ENCODE data around the gene MAP7D1. TPM values are rescaled to one million over a fixed set of nuclear protein-coding genes. Genes with fewer than 3 reads are reported as not detected.
"Not testable (repeated sequence)": the region's sequence is repeated elsewhere in the genome, so short reads cannot be mapped to it uniquely, and the experiment has no call there.

The MAP7D1 gene
- total and polyA plus RNA-seq, 2 donors (not counting 1 experiment from before 2014, with no cell fraction given), result 70.6 to 78.4 TPM

- no peak overlapping the region for H3K27ac ChIP-seq (ENCODE audit: insufficient read depth, low read length)
- no peaks in the 10 kb centered on the region for H3K79me2 ChIP-seq (ENCODE audit: control insufficient read depth, insufficient read depth, low read length)
Measured at GRCh38 chr1:36211841-36212240, 55.9 kb downstream of the MAP7D1 start.

GRCh38 chr1:36212782-36213181 is 56.8 kb downstream of the MAP7D1 start:
- H3K4me2 ChIP-seq (ENCODE audit: extremely low read depth, insufficient read depth, low read length), result no peak overlapping the region
- no peak overlapping the region for H3K27ac ChIP-seq (ENCODE audit: insufficient read depth, low read length)
- no peak overlapping the region for H2AFZ ChIP-seq (ENCODE audit: low read length)
- DNase-seq (ENCODE audit: low read depth in 2 of 2), result no peak
- no peak overlapping the region for H3K4me3 ChIP-seq (replicated peaks in 1 of 4; ENCODE audit: control extremely low read depth in 1 of 4, insufficient read depth in 1 of 4, low read depth in 3 of 4, low read length in 4 of 4)
- no peaks in the 10 kb centered on the region for H3K79me2 ChIP-seq (ENCODE audit: control insufficient read depth, insufficient read depth, low read length)
- no peaks in the 10 kb centered on the region for H3K27me3 ChIP-seq (ENCODE audit: control insufficient read depth, insufficient read depth, low read length)
- TF ChIP-seq EZH2 (IDR thresholded peaks at IDR 0.05; ENCODE audit: low read length, missing control alignments), result no peak
- TF ChIP-seq CTCF (conservative IDR thresholded peaks at IDR 0.05 in 1 of 2, IDR thresholded peaks at IDR 0.05 in 1 of 2; ENCODE audit: low read depth in 1 of 2, low read length in 2 of 2), result no peak
- no peaks in the 10 kb centered on the region for H3K4me1 ChIP-seq (ENCODE audit: control insufficient read depth, extremely low read depth, insufficient read depth, low read length)
- no peak overlapping the region for H3K9ac ChIP-seq (ENCODE audit: insufficient read depth, low read length)
- no peaks in the 10 kb centered on the region for H3K36me3 ChIP-seq (ENCODE audit: control insufficient read depth, insufficient read depth, low read length)
- no peaks in the 10 kb centered on the region for H3K9me3 ChIP-seq (ENCODE audit: control insufficient read depth, insufficient read depth, low read depth, low read length)
- H4K20me1 ChIP-seq (ENCODE audit: control insufficient read depth, extremely low read depth, insufficient read depth, low read length), result no peaks in the 10 kb centered on the region

More at GRCh38 chr1:36211841-36212240, 55.9 kb downstream of the MAP7D1 start:
- H3K27me3 ChIP-seq (ENCODE audit: control insufficient read depth, insufficient read depth, low read length), result no peaks in the 10 kb centered on the region
- no peaks in the 10 kb centered on the region for H3K4me1 ChIP-seq (ENCODE audit: control insufficient read depth, extremely low read depth, insufficient read depth, low read length)
- H3K4me3 ChIP-seq (replicated peaks in 1 of 4; ENCODE audit: control extremely low read depth in 1 of 4, insufficient read depth in 1 of 4, low read depth in 3 of 4, low read length in 4 of 4), result no peak overlapping the region
- H3K36me3 ChIP-seq (ENCODE audit: control insufficient read depth, insufficient read depth, low read length), result no peaks in the 10 kb centered on the region
- H3K4me2 ChIP-seq (ENCODE audit: extremely low read depth, insufficient read depth, low read length), result no peak overlapping the region
- TF ChIP-seq EZH2 (IDR thresholded peaks at IDR 0.05; ENCODE audit: low read length, missing control alignments) (no peak), CTCF (conservative IDR thresholded peaks at IDR 0.05 in 1 of 2, IDR thresholded peaks at IDR 0.05 in 1 of 2; ENCODE audit: low read depth in 1 of 2, low read length in 2 of 2) (no peak)
- no peak overlapping the region for H2AFZ ChIP-seq (ENCODE audit: low read length)
- DNase-seq (ENCODE audit: low read depth in 2 of 2), result no peak
- H4K20me1 ChIP-seq (ENCODE audit: control insufficient read depth, extremely low read depth, insufficient read depth, low read length), result no peaks in the 10 kb centered on the region
- no peaks in the 10 kb centered on the region for H3K9me3 ChIP-seq (ENCODE audit: control insufficient read depth, insufficient read depth, low read depth, low read length)
- H3K9ac ChIP-seq (ENCODE audit: insufficient read depth, low read length), result no peak overlapping the region

GRCh38 chr1:36217670-36218069 is 61.7 kb downstream of the MAP7D1 start:
- peak; percentile 36 to 60 for TF ChIP-seq CTCF (conservative IDR thresholded peaks at IDR 0.05 in 1 of 2, IDR thresholded peaks at IDR 0.05 in 1 of 2; ENCODE audit: low read depth in 1 of 2, low read length in 2 of 2)
- TF ChIP-seq EZH2 (IDR thresholded peaks at IDR 0.05; ENCODE audit: low read length, missing control alignments), result no peak
- Histone ChIP-seq H3K27ac (ENCODE audit: insufficient read depth, low read length) (no peak overlapping the region), H3K4me1 (ENCODE audit: control insufficient read depth, extremely low read depth, insufficient read depth, low read length) (no peaks in the 10 kb centered on the region), H3K9ac (ENCODE audit: insufficient read depth, low read length) (no peak overlapping the region), H3K27me3 (ENCODE audit: control insufficient read depth, insufficient read depth, low read length) (no peaks in the 10 kb centered on the region), H4K20me1 (ENCODE audit: control insufficient read depth, extremely low read depth, insufficient read depth, low read length) (no peaks in the 10 kb centered on the region), H2AFZ (ENCODE audit: low read length) (no peak overlapping the region), H3K4me3 (replicated peaks in 1 of 4; ENCODE audit: control extremely low read depth in 1 of 4, insufficient read depth in 1 of 4, low read depth in 3 of 4, low read length in 4 of 4) (no peak overlapping the region), H3K79me2 (ENCODE audit: control insufficient read depth, insufficient read depth, low read length) (no peaks in the 10 kb centered on the region), H3K36me3 (ENCODE audit: control insufficient read depth, insufficient read depth, low read length) (no peaks in the 10 kb centered on the region), H3K4me2 (ENCODE audit: extremely low read depth, insufficient read depth, low read length) (no peak overlapping the region), H3K9me3 (ENCODE audit: control insufficient read depth, insufficient read depth, low read depth, low read length) (no peaks in the 10 kb centered on the region)
- peak; percentile 39 to 71 for DNase-seq (ENCODE audit: low read depth in 2 of 2)

- not testable (repeated sequence) for H3K27me3 ChIP-seq (ENCODE audit: control insufficient read depth, insufficient read depth, low read length); H3K27ac ChIP-seq (ENCODE audit: insufficient read depth, low read length); H3K4me2 ChIP-seq (ENCODE audit: extremely low read depth, insufficient read depth, low read length); H3K36me3 ChIP-seq (ENCODE audit: control insufficient read depth, insufficient read depth, low read length); H3K4me3 ChIP-seq (replicated peaks in 1 of 4; ENCODE audit: control extremely low read depth in 1 of 4, insufficient read depth in 1 of 4, low read depth in 3 of 4, low read length in 4 of 4); H3K9ac ChIP-seq (ENCODE audit: insufficient read depth, low read length); H3K4me1 ChIP-seq (ENCODE audit: control insufficient read depth, extremely low read depth, insufficient read depth, low read length); H4K20me1 ChIP-seq (ENCODE audit: control insufficient read depth, extremely low read depth, insufficient read depth, low read length); H2AFZ ChIP-seq (ENCODE audit: low read length); H3K9me3 ChIP-seq (ENCODE audit: control insufficient read depth, insufficient read depth, low read depth, low read length); DNase-seq (ENCODE audit: low read depth in 2 of 2)
- peaks cover 21% of the 10 kb centered on the region for H3K79me2 ChIP-seq (ENCODE audit: control insufficient read depth, insufficient read depth, low read length)
Measured at GRCh38 chr1:36221901-36222300, 65.9 kb downstream of the MAP7D1 start.
